Stimulated activated CD8-positive, alpha-beta memory T cell treated with anti-CD3 and anti-CD28 coated beads, Interleukin-15, amount 100 ng/mL, for 1 hour (primary cell): ENCODE measurements around the gene NBEA.

ENCODE experiments used
- DNase-seq: peaks from one replicate; pipeline ENCODE4 v3.0.0-alpha.2; 2020; ENCODE audit warnings: low read depth

NBEA gene

GRCh38 chr13:35514061-35514477 lies 572.0 kb downstream of the NBEA start:
- no peak for DNase-seq

- DNase-seq = no peak
These were observed 572.9 kb downstream of the NBEA start for GRCh38 chr13:35514801-35515502.

- no peak for DNase-seq
These were observed 576.4 kb downstream of the NBEA start for GRCh38 chr13:35518337-35518946.

- no peak for DNase-seq
These were observed 582.1 kb downstream of the NBEA start for GRCh38 chr13:35524171-35524570.

GRCh38 chr13:35526577-35526976 lies 584.5 kb downstream of the NBEA start:
- no peak for DNase-seq

- DNase-seq = no peak
These were observed 585.4 kb downstream of the NBEA start for GRCh38 chr13:35527451-35527850.

GRCh38 chr13:35530147-35530546 lies 588.1 kb downstream of the NBEA start:
- no peak for DNase-seq

- no peak for DNase-seq
These were observed 588.5 kb downstream of the NBEA start for GRCh38 chr13:35530581-35530980.

- no peak for DNase-seq
These were observed 589.5 kb downstream of the NBEA start for GRCh38 chr13:35531526-35531925.

GRCh38 chr13:35534343-35534742 lies 592.3 kb downstream of the NBEA start:
- no peak for DNase-seq

GRCh38 chr13:35548790-35549189 lies 606.7 kb downstream of the NBEA start:
- DNase-seq = no peak

GRCh38 chr13:35549481-35549880 lies 607.4 kb downstream of the NBEA start:
- no peak for DNase-seq

GRCh38 chr13:35552172-35552844 lies 610.2 kb downstream of the NBEA start:
- no peak for DNase-seq

- DNase-seq = no peak
These were observed 613.0 kb downstream of the NBEA start for GRCh38 chr13:35554972-35555623.

- DNase-seq = no peak
These were observed 615.4 kb downstream of the NBEA start for GRCh38 chr13:35557475-35557874.

GRCh38 chr13:35561540-35561939 lies 619.5 kb downstream of the NBEA start:
- DNase-seq = no peak

- no peak for DNase-seq
These were observed 623.2 kb downstream of the NBEA start for GRCh38 chr13:35565273-35565672.

GRCh38 chr13:35566340-35566739 lies 624.3 kb downstream of the NBEA start:
- DNase-seq = no peak

GRCh38 chr13:35567406-35567980 lies 625.4 kb downstream of the NBEA start:
- DNase-seq = no peak

- DNase-seq = no peak
These were observed 631.6 kb downstream of the NBEA start for GRCh38 chr13:35573639-35574038.

GRCh38 chr13:35592457-35592856 lies 650.4 kb downstream of the NBEA start:
- DNase-seq = no peak

GRCh38 chr13:35593651-35594050 lies 651.6 kb downstream of the NBEA start:
- no peak for DNase-seq
